ENCODE results near the gene KCNJ6.
A peak's percentile ranks its signal among the peaks of the same experiment; 100 is the strongest.

KCNJ6 gene

DNA sequence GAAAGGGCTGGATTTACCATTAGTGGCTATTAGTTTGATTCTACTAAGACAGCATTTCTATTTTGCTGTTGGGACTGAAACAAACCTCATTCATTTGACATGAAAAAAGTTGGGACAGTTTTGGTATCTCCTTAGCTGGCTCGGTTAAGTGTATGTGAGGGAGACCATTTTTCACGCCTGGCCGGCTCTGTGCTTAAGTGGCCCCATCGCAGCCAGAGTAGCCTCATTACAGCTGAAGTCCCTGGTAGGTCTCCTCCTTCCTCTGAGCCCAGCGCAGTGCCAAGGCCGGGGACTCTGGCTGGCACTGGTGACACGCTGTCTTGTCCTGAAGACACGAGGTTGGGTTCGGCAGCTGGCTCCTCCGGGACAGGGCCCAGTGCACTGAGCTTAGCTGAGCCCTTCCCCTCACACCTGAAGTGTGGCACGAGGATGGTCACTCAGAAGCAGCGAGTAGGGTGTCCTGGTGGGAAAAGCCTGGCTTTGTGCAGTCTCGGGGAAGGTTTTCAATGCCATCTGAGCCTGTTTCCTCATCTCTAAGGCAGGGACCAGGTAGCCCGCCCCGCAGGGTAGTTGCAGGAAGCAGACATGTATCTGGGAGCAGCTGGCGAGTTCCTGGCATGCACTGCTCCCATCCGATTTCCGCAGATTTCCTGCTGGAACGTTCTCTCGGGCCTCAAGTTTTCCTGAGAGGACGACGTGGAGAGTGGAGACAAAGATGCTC is 353.2 kb downstream of the KCNJ6 start:
- Histone ChIP-seq H3K4me3 (ENCODE audit: low read depth in 1 of 2, low read length in 2 of 2) (peak overlapping the region; percentile 85 to 91), H3K9me3 (ENCODE audit: control insufficient read depth in 1 of 2, low read length in 2 of 2) (no peaks in the 10 kb centered on the region), H3K4me1 (ENCODE audit: control insufficient read depth in 1 of 2, insufficient read depth in 2 of 2, low read length in 2 of 2) (peaks cover 17 to 23% of the 10 kb centered on the region in 2 donors), H3K27me3 (ENCODE audit: control insufficient read depth in 1 of 2, insufficient read depth in 2 of 2, low read length in 2 of 2) (no peaks in the 10 kb centered on the region), H3K36me3 (ENCODE audit: control insufficient read depth in 1 of 2, insufficient read depth in 2 of 2, low read length in 2 of 2) (no peaks in the 10 kb centered on the region), H3K27ac (ENCODE audit: low read depth, low read length) (peak overlapping the region; percentile 89), H3K9ac (ENCODE audit: low read depth in 1 of 2, low read length in 2 of 2) (peak overlapping the region; percentile 59 to 83)

DNA sequence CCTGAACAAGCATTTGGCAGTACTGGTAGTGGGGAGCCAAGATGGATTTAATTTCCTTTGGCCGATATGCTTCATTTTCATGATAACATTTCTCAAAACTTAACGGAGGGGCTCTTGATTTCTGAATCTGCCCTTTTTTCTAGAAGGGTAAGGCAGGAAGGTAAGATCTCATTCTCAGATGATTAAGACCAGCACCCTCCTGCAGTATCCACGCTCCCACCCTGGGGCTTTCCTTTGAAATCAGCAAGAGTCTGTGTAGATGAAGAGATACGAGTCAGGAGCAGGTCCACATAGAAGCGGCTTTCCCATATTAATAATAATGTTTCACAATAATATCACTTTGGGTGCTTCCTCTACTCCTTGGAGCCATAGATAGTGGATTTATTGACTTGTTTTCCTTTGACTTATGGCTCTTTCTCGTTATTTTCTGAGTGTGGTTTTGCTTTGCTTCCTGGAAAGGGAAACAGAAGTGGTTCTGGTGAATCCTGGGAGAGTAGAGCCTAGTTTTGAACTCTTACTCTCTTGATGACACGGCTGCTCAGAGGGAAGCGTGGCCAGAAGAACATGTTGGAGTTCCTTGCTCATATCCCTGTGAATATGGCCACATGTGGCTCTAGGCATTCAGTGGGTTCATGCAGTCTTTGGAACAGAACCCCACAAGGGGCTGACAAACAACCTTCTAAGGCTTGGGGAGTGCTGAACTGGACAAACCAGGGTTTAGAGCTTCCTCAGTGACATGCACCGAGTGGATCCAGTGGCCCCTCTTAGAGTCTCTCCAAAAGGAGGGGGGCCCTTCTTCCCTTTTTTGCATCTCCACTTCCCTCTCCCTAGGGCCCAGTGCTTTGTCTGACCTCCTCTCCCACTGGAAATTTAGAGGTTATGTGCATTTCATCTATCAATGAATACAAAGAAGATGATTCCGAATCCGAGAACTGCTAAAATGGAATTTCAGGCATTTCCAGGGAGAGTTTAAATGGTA is 354.0 kb downstream of the KCNJ6 start:
- Histone ChIP-seq H3K27ac (ENCODE audit: low read depth, low read length) (no peak overlapping the region), H3K36me3 (ENCODE audit: control insufficient read depth in 1 of 2, insufficient read depth in 2 of 2, low read length in 2 of 2) (no peaks in the 10 kb centered on the region), H3K9ac (ENCODE audit: low read depth in 1 of 2, low read length in 2 of 2) (no peak overlapping the region), H3K27me3 (ENCODE audit: control insufficient read depth in 1 of 2, insufficient read depth in 2 of 2, low read length in 2 of 2) (no peaks in the 10 kb centered on the region), H3K4me1 (ENCODE audit: control insufficient read depth in 1 of 2, insufficient read depth in 2 of 2, low read length in 2 of 2) (peaks cover 17 to 23% of the 10 kb centered on the region in 2 donors), H3K4me3 (ENCODE audit: low read depth in 1 of 2, low read length in 2 of 2) (no peak overlapping the region), H3K9me3 (ENCODE audit: control insufficient read depth in 1 of 2, low read length in 2 of 2) (no peaks in the 10 kb centered on the region)

DNA sequence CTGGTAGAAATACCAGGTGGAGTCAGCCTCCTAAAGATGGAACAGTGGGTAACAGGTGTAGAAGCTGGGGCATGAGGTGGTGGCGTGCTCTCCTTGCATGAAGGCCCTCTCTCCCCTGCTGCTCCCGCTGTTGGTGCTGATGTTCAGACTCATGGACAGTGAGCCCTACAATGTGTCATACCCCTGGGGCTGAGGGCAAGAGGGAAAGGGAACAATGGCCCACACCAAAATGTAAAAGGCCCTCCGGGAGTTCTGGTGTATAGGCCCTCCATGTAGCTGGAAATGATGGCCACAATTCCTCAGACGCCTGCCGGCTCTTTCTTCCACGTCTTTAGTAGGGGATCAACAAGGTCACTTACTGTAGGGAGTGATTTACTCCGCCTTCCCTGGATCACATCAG is 354.8 kb downstream of the KCNJ6 start:
- no peaks in the 10 kb centered on the region for H3K9me3 ChIP-seq (ENCODE audit: control insufficient read depth in 1 of 2, low read length in 2 of 2)
- no peaks in the 10 kb centered on the region for H3K27me3 ChIP-seq (ENCODE audit: control insufficient read depth in 1 of 2, insufficient read depth in 2 of 2, low read length in 2 of 2)
- H3K27ac ChIP-seq (ENCODE audit: low read depth, low read length): no peak overlapping the region
- H3K36me3 ChIP-seq (ENCODE audit: control insufficient read depth in 1 of 2, insufficient read depth in 2 of 2, low read length in 2 of 2): no peaks in the 10 kb centered on the region
- no peak overlapping the region for H3K4me3 ChIP-seq (ENCODE audit: low read depth in 1 of 2, low read length in 2 of 2)
- H3K4me1 ChIP-seq (ENCODE audit: control insufficient read depth in 1 of 2, insufficient read depth in 2 of 2, low read length in 2 of 2): peaks cover 17 to 23% of the 10 kb centered on the region in 2 donors
- no peak overlapping the region for H3K9ac ChIP-seq (ENCODE audit: low read depth in 1 of 2, low read length in 2 of 2)

DNA sequence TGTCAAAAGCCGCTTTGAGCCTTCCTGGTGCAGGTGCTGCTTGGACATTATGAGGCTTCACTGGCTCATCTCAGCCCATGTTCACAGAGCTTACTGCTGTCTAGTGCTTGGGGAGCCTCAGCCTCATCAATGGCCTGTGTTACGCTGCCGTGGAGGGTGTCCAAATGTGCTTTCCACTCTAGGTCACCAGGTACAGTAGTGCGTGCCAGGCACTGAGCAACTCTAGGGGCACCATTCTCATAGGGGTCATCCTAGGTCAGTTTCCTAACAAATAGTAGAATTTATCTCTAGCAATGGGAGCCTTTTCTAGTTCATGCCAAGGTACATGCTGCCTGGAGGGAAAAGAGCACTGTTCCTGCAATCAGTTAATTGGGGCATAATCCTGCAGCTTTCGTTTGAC is 355.9 kb downstream of the KCNJ6 start:
- Histone ChIP-seq H3K27ac (ENCODE audit: low read depth, low read length) (no peak overlapping the region), H3K4me1 (ENCODE audit: control insufficient read depth in 1 of 2, insufficient read depth in 2 of 2, low read length in 2 of 2) (peaks cover 17 to 19% of the 10 kb centered on the region in 2 donors), H3K27me3 (ENCODE audit: control insufficient read depth in 1 of 2, insufficient read depth in 2 of 2, low read length in 2 of 2) (no peaks in the 10 kb centered on the region), H3K4me3 (ENCODE audit: low read depth in 1 of 2, low read length in 2 of 2) (no peak overlapping the region), H3K9me3 (ENCODE audit: control insufficient read depth in 1 of 2, low read length in 2 of 2) (no peaks in the 10 kb centered on the region), H3K9ac (ENCODE audit: low read depth in 1 of 2, low read length in 2 of 2) (no peak overlapping the region), H3K36me3 (ENCODE audit: control insufficient read depth in 1 of 2, insufficient read depth in 2 of 2, low read length in 2 of 2) (no peaks in the 10 kb centered on the region)

DNA sequence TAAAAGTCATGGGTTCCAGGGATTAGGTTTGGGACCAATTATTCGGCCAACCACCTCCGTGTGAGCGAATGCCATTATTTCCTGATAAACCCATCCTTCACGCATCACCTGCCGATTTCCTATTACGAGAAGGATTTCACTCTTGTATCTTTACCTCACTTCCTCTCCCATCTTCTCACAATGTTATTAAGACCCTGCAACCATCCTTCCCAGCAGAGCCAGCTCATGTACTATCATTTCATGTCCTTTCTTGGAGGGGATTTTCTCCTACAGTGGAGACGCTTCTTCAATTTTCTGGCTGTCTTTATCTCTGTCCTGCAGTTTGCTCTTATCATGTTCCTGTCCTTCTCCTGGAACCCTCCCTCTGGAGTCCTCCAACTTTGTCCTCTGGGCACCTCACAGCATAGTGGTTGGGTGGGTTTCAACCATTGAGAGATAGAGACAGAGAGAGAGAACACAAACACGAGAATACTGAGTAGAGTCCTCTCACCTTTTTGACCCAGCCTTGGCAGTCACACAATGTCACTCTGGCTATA is 357.5 kb downstream of the KCNJ6 start:
- Histone ChIP-seq H3K27me3 (ENCODE audit: control insufficient read depth in 1 of 2, insufficient read depth in 2 of 2, low read length in 2 of 2) (no peaks in the 10 kb centered on the region), H3K9me3 (ENCODE audit: control insufficient read depth in 1 of 2, low read length in 2 of 2) (no peaks in the 10 kb centered on the region), H3K4me1 (ENCODE audit: control insufficient read depth in 1 of 2, insufficient read depth in 2 of 2, low read length in 2 of 2) (peaks cover 5 to 7% of the 10 kb centered on the region in 2 donors), H3K36me3 (ENCODE audit: control insufficient read depth in 1 of 2, insufficient read depth in 2 of 2, low read length in 2 of 2) (no peaks in the 10 kb centered on the region), H3K27ac (ENCODE audit: low read depth, low read length) (no peak overlapping the region), H3K9ac (ENCODE audit: low read depth in 1 of 2, low read length in 2 of 2) (no peak overlapping the region), H3K4me3 (ENCODE audit: low read depth in 1 of 2, low read length in 2 of 2) (no peak overlapping the region)
